OCI-M2 (cell line): ENCODE measurements around the gene GAPDHS.

Experiments
- DNase-seq: peaks from one replicate; lab custom pipeline; 2025; ENCODE audit not compliant: unreplicated experiment; lab: John Stamatoyannopoulos, UW

GAPDHS gene

GRCh38 chr19:35556025-35556590, 22.9 kb downstream of the GAPDHS start:
- no peak for DNase-seq

DNA sequence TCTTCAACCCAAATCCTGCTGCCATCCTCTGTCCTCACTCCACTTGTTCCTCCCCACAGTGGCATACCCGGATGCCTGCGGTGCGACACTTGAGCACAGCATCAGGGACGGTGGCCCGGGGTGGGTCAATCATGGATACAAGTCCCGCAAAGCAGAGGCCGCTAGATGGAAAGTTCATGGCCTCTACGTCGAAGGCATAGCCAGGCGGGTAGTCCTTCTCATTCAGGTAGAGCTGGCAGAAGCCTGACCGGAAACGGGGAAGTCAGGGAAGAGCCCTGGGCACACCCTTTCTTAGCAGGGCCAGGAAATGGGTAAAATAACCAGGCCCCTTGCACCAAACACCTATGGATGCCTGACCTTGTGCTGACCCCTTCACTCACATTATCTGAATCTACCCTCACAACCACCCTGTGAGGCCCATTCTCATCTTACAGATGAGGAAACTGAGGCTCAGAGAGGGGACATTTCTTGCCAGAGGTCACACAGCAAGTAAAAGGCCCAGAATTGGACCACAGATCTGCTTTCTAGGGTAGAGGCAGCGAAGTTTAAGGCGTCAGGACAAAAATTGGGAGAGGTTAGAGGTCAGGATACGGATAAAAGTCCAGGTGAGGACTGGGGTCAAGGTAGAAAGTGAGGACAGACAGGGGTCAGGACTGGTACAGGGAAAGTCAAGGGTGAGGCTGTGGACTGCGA, 23.7 kb downstream of the GAPDHS start:
- DNase-seq: no peak

- no peak for DNase-seq
Observed at GRCh38 chr19:35557539-35558399, 24.5 kb downstream of the GAPDHS start.

DNA sequence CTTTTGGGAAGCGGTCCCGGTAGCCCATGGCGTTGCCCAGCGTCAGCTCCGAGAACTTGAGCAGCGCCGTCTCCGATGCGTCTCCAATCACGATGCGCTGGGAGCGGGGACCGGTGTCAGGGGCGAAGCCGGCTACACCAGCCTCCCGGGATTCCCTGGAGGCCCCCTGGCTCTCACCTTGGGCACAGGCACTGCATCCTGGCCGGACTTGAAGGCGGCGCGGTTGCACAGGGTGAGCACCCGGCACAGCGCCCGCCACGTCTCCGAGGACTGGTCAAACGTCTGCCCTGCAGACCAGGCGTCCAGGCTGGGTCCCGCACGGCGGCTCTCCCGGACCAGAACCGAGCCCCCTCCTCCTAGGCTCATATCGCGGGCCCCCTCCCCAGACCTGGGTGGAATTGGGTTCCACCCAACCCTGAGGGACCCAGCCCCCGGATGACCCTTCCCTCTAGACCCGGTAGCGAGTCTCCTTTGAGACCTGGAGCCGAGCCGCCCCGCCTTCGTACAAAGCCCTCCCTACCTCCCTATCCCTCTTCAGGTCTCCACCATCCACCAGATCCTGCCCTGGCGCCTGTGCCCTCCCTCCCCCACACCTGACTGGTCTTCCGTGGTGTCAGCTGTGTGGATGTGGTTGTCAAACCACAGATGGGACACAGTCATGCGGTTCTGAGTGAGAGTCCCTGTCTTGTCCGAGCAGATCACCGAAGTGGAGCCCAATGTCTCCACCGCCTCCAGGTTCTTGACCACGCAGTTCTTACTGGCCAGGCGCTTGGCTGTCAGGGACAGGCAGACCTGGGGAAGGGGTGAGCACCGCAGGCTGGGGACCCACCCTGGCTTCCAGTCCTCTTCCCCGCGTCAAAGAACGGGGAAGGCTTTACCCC, 25.4 kb downstream of the GAPDHS start:
- no peak for DNase-seq

GRCh38 chr19:35559281-35559659, 26.0 kb downstream of the GAPDHS start:
- no peak for DNase-seq

- no peak for DNase-seq
Observed at GRCh38 chr19:35559781-35560180, 26.5 kb downstream of the GAPDHS start.

DNA sequence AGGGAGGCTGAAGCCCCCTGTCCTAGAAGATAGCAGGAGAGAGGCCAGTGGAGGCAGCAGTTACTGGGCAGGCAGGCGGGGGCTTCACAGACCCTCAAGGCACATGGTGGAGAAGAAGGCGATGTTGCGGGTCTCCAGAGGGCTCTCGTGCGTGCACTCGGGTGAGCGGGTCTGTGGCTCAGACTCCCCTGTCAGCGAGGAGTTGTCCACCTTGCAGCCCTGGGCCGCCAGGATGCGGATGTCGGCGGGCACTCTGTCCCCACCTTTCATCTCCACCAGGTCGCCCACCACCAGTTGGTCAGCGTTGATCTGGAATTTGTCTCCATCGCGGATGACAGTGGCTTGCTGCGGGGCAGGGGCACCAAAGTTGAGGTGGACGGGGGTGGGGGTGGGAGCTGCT, 27.0 kb downstream of the GAPDHS start:
- no peak for DNase-seq

DNA sequence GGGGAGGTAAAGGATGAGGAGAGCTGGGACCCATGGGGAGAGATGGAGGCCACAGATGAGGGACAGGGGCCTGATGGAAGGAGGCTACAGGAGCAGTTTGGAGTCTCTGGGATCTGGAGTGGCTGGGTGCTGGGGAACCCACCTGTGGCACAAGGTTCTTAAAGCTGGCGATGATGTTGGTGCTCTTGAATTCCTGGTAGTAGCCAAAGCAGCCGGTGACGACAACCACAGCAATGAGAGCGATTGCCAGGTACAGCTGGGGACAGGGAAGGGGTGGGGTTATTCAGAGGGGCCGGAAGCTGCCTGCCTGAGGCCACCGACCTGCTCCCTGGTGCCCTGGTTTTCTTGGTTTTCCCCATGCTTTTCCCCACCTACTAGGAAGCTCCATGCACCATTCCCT, 27.4 kb downstream of the GAPDHS start:
- no peak for DNase-seq

DNA sequence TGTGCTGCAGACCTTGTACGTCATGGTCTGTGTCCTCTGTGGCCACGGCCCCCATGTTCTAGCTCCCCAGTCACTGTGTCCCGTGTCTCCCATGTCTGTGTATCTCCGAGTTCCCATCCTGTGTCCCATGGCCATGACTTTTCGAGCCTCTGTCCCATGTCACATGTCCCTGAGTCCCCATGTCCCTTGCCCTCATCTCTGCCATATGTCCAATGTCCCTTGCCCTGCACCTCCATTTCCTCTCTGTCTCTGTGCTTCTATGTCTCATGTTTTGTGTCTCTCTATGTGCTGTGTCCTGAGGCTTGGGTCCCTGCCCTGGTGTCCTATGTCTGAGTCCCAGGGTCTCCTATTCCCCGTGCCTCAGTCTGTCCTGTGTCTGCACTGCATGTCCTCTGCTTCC, 28.2 kb downstream of the GAPDHS start:
- no peak for DNase-seq

GRCh38 chr19:35562336-35562735, 29.1 kb downstream of the GAPDHS start:
- DNase-seq: no peak

GRCh38 chr19:35562776-35563175, 29.5 kb downstream of the GAPDHS start:
- DNase-seq: no peak

GRCh38 chr19:35563207-35563829, 30.1 kb downstream of the GAPDHS start, which contains the start of gene ATP4A:
Gene ATP4A, minus strand, starts transcription at chr19:35563658. Its CDS starts 29 bp downstream, at chr19:35563629.
- DNase-seq: no peak

DNA sequence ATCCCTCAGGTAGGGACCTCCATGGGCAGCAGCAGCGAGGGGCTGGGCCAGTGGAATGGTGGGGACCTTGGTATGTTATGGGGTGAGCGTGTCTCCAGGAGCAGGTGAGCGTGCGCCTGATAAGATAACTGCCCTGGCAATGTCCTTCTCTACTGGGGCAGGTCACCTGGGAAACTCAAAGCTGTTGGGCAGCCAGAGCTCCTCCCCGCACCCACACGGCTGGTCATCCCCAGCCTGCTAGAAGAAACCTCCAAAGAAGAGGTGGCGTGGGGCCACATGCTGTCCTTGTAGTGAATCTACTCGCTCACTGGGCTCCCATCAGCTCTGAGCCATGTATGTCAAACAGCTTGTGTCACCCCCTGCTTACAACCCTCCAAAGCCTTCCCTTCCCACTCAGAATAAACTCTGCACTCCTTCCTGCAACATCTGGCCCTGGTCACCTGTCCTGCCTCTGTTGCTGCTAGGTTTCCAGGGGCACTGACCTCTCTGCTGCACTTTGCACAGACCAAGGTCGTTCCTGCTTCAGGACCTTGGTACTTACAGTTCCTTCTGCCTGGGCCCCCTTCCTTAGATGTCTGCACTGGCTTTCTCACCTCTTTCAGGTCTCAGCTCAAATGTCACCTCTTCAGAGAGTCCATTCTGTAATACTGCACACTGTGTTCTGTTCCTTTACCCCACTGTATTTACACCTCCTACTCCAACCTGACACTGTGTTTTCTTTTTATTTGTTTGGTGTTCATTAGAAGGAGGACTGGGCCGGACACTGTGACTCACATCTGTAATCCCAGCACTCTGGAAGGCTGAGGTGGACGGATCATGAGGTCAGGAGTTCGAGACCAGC, 32.0 kb downstream of the GAPDHS start:
- DNase-seq: no peak

- no peak for DNase-seq
Observed at GRCh38 chr19:35566738-35567137, 33.5 kb downstream of the GAPDHS start.

- no peak for DNase-seq
Observed at GRCh38 chr19:35569281-35569781, 36.1 kb downstream of the GAPDHS start.

GRCh38 chr19:35571406-35571965, 38.2 kb downstream of the GAPDHS start:
- DNase-seq: no peak

GRCh38 chr19:35577918-35578317, 44.7 kb downstream of the GAPDHS start:
- no peak for DNase-seq

GRCh38 chr19:35578707-35579106, 45.5 kb downstream of the GAPDHS start:
- DNase-seq: no peak

DNA sequence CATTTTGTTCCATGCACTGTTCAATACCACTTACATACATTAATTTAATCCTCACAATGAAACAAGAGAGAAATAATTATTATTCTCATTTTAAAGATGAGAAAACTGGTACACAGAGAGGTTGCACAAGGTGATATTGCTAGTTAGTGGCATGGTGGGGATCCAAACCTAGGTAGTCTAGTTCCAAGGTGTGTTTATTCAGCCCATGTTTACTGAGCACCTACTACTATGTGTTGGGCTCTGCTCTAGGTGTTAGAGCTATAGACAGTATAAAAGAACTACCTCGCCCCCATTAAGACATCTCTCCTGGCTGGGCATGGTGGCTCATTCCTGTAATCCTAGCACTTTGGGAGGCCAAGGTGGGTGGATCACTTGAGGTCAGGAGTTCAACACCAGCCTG, 49.5 kb downstream of the GAPDHS start:
- no peak for DNase-seq
